IMR-90 (cell line): ENCODE measurements around the gene SNTG2.

Experiments
- CEBPB ChIP-seq: IDR thresholded peaks from 2 replicates; pipeline ENCODE4 v1.6.1; 2012; ENCODE audit warnings: low read depth, low read length, improper control_type of control experiment
- MAZ ChIP-seq: IDR thresholded peaks from 2 replicates; pipeline ENCODE4 v1.6.1; 2012; ENCODE audit warnings: low read depth, mild to moderate bottlenecking, low read length, improper control_type of control experiment, moderate library complexity, borderline replicate concordance
- POLR2A ChIP-seq: IDR thresholded peaks from 2 replicates; pipeline ENCODE4 v1.6.1; 2012; ENCODE audit warnings: mild to moderate bottlenecking, low read depth, low read length
- RCOR1 ChIP-seq: IDR thresholded peaks from 2 replicates; pipeline ENCODE4 v1.6.1; 2012; ENCODE audit warnings: mild to moderate bottlenecking, low read length, improper control_type of control experiment; ENCODE audit not compliant: insufficient replicate concordance
- TF ChIP-seq, protein P1 (sequence below): conservative IDR thresholded peaks from 2 replicates; pipeline ENCODE4 v1.5.1; 2012; ENCODE audit warnings: mild to moderate bottlenecking, low read depth, low read length, improper control_type of control experiment

DNA sequence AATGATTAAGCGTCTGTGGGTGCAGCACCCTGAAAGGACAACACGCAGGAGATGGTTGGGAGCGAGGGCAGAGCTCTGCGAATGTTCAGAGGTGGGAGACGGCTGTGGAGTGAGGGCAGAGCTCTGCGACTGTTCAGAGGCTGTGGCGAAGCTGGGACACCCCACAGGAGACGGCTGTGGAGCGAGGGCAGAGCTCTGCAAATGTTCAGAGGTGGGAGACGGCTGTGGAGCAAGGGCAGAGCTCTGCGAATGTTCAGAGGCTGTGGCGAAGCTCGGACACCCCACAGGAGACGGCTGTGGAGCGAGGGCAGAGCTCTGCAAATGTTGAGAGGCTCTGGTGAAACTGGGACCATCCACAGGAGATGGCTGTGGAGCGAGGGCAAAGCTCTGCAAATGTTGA lies 40.0 kb upstream of the SNTG2 start:
- TF ChIP-seq RCOR1 (no peak), POLR2A (no peak), CEBPB (no peak), MAZ (no peak)
- TF ChIP-seq, protein P1, sequence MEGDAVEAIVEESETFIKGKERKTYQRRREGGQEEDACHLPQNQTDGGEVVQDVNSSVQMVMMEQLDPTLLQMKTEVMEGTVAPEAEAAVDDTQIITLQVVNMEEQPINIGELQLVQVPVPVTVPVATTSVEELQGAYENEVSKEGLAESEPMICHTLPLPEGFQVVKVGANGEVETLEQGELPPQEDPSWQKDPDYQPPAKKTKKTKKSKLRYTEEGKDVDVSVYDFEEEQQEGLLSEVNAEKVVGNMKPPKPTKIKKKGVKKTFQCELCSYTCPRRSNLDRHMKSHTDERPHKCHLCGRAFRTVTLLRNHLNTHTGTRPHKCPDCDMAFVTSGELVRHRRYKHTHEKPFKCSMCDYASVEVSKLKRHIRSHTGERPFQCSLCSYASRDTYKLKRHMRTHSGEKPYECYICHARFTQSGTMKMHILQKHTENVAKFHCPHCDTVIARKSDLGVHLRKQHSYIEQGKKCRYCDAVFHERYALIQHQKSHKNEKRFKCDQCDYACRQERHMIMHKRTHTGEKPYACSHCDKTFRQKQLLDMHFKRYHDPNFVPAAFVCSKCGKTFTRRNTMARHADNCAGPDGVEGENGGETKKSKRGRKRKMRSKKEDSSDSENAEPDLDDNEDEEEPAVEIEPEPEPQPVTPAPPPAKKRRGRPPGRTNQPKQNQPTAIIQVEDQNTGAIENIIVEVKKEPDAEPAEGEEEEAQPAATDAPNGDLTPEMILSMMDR, result no peak
